Astrocyte of the cerebellum (primary cell): ENCODE data around the gene SPDYE2B.
"Not testable (repeated sequence)": the region's sequence is repeated elsewhere in the genome, so short reads cannot be mapped to it uniquely, and the experiment has no call there.

ENCODE experiments used
- DNase-seq: peaks from one replicate; pipeline ENCODE4 v3.0.0-alpha.2; 2011; ENCODE audit warnings: low read depth
- H3K4me3 ChIP-seq: 2 replicates; pipeline ENCODE4 v1.5.1; 2011; ENCODE audit warnings: mild to moderate bottlenecking, low read depth, low read length, moderate library complexity
- in situ Hi-C: cut with HindIII; loops from 2 replicates; pipeline ENCODE4 v1.10.0; 2017; ENCODE audit warnings: low sequenced_read_pairs

Gene SPDYE2B

DNA sequence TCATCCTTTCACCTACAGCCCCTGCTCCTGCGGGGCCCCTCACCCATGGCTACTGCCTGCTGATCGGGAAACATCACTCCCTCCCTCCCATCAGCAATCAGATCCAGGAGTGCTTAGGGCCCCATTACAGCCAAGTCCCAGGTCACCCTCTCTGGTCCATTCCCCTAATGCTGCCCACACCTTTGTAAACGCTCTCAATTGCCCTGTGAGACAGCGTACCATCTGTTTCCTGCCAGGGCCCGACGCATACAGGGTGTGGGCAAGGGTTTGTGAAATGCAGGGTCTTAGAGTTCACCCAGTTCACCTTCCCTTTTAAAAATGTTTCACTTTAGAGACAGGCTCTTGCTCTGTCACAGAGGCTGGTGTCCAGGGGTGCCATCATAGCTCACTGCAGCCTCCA lies 15.8 kb upstream of the SPDYE2B start:
- H3K4me3 ChIP-seq, DNase-seq, in situ Hi-C loops: not testable (repeated sequence)

DNA sequence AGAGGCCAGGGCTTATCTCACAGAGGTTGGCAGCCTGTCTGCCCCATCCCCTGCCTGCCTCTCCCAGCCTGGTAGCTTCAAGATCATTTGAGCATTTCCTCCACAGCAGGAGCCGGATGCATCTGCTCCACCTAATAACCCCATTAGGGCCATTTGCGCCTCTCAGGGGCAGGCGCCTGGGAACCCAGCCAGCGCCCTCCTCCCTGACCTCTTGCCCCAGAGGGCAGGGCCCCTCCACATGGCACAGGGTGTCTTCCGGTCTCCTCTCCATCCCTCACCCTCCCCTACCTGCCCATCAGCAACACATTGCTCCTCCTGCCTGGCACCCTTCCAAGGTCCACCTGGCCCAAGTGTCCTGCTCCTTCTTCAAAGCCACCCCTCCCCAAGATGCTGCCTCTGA lies 14.8 kb upstream of the SPDYE2B start:
- H3K4me3 ChIP-seq, in situ Hi-C loops: not testable (repeated sequence)

DNA sequence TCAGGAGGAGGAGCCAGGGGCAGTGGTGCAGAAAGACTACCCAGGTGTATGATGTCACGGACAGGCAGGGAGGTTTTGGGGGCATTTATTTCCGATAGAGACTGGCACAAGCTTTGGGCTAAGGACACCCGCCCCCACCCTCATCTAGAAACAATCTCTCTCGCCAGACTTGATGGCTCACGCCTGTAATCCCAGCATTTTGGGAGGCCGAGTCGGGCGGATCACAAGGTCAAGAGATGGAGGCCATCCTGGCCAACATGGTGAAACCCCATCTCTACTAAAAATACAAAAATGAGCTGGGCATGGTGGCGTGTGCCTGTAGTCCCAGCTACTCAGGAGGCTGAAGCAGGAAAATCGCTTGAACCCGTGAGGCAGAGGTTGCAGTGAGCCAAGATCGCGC lies 13.2 kb upstream of the SPDYE2B start:
- in situ Hi-C loops, DNase-seq, H3K4me3 ChIP-seq: not testable (repeated sequence)

More for the DNA sequence above, 14.8 kb upstream of the SPDYE2B start:
- not testable (repeated sequence) for DNase-seq

DNA sequence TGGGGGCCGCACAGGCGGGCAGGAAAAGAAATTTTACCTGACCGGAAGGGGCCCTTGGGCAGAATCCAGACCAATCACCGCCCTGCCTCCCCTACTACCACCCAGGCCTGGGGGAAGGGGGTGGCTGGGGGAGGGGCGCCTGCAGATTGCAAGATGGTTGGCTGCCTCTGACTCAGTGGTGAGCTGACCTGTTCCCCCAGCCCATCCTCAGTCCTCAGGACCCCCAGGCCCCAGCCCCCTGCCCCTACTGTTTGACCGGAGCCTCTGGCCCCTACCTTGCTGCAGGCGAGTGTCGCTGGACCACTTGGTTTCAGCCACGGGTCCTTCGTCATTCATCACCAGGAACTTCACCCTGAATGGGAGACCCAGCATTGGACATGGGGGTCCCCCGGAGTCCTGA lies 11.3 kb upstream of the SPDYE2B start:
- H3K4me3 ChIP-seq, DNase-seq, in situ Hi-C loops: not testable (repeated sequence)

DNA sequence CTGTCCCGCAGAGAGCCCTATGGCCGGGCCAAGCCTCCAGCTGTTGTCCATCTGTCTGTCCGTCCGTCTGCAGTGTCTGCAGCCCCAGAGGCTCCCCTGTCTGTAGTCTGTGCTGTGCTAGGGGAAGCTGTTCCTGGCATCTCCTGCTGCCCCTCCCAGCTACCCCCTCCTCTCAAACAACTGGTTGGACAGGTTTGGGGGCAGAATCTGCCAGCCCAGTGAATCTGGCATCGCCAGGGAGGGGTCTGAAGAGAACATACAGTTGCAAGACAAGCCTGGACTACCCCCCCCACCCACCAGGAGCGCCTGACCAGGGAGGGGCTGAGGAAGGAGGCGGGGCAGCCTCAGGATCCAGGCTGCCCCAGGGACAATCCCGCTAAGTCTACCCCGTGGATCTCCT lies 7.4 kb upstream of the SPDYE2B start, which contains the start of gene UPK3BL1:
UPK3BL1 (minus strand) TSS at position 101 of the 400 bp plus-strand sequence; CDS start at position 51, 50 bp downstream.
- H3K4me3 ChIP-seq, in situ Hi-C loops, DNase-seq: not testable (repeated sequence)

DNA sequence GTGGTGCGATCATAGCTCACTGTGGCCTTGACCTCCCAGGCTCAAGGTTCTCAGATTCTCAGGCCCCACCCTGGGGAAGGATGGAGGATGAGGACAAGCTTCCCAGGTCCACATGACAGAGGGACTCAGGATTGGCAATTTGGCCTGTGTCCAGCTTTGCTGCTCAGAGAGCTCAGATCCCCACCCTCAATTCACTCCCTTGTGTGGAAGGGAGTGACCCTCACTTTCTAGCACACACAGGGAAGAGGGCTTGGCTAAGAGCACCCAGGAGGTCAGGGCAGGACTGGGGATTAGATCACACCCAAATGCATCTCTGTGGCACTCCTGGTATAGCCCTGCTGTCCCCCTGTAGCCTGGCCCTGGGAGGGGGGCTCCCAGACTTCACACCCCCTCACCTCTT lies 6.7 kb upstream of the SPDYE2B start:
- DNase-seq, in situ Hi-C loops, H3K4me3 ChIP-seq: not testable (repeated sequence)

DNA sequence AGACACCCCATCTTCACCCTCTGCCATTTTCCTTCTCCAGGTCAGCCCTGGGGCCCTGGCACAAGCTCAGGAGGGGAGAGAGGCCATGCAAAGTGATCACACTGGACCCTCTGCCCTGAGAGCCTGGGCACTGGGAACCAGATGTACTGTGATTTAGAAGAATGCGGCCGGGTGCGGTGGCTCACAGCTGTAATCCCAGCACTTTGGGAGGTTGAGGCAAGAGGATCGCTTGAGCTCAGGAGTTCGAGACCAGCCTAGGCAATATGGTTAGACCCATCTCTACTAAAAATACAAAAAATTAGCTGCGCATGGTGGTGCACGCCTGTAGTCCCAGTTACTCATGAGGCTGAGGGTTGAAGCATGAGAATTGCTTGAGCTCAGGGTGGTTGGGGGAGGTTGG lies 2.3 kb upstream of the SPDYE2B start:
- in situ Hi-C loops, H3K4me3 ChIP-seq, DNase-seq: not testable (repeated sequence)

DNA sequence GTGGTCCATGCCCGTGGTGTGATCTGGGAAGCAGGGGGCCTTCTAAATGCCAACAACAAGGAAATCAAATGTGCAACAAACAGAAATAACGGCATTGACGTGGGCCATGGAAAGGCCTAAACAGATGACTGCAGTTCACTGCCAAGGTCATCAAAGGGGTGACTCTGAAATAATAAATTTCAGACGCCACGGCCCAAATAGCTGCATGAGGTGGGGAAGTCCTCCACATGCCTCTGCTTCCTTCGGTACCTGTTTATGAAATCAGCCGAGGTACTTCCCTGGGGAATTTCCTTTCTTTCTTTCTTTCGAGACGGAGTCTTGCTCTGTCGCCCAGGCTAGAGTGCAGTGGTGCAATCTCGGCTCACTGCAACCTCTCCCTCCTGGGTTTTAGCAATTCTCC lies 14.6 kb downstream of the SPDYE2B start:
- DNase-seq, in situ Hi-C loops: not testable (repeated sequence)

DNA sequence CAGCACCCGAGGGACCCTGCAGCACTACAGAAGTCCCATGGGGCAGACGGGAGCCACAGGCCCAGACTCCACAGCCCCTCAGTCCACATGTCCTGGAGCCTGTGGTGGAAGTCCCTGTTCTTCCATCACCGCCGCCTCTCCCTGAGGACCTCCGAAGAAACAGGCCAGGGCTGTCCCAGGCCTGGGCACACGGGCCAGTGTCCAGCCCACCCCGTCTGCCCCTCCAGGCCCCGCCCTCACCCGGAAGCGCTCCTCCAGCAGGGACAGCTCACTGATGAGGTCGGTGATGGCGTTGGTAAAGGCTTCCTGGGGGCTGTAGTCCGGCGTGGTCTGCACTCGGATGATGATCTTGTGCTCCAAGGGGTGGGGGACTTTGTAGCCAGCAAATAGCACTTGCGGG lies 16.7 kb downstream of the SPDYE2B start:
- in situ Hi-C loops, H3K4me3 ChIP-seq, DNase-seq: not testable (repeated sequence)

More for the DNA sequence above, 14.6 kb downstream of the SPDYE2B start:
- not testable (repeated sequence) for H3K4me3 ChIP-seq

DNA sequence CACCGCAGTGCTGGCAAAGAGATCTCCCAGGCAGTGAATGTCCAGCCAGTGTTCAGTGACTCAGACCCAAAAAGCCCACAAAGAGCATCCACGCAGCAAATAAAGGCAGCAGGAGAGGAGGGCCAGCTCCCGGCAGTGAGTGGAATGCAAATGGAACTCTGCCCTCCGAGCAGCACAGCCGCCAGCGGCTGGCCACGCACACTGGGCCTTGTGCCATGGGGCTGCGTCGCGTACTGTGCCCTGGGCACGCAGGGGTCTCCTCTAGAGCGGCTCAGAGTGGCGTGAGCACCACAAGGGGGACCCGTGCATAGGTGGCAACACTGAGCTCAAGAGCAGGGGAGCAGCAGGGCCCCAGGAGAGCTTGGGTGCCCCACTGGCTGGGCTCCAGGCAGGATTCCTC lies 17.4 kb downstream of the SPDYE2B start:
- H3K4me3 ChIP-seq, DNase-seq, in situ Hi-C loops: not testable (repeated sequence)

DNA sequence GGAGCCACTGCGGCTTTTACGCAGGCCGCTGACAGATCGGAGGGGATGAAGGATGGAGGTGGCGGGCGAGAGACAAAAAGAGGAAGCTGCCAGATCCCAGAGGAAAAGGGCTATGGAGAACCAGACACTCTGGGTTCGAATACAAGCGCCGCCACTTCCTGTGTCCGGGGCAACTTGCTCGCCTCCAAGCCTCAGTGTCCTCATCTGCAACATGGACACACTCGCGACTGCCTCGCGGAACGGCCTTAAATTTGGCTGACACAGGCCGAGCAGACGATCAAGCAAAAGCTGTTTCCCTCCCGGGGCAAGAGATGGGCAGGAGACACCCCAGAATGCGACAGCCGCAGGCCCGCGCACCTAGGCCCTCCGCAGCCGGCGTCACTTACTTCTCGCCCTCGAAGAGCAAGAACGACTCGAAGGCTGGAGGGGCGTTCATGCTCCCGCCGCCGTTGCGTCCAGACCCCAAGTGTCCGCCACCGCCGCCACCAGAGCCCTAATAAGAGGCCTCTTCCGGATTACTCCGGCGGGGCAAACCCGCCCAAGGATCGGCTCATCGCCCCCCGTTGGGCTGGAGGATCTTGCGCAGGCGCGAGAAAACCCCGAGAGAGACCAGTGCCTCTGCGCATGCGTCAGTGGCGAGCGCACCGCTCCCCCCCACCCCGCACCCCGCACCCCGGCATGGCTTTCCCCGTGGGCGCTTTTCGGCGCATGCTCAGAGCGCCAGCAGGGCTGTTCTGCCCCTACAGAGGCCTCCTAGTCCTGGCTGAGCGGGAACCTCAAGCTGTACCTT lies 21.2 kb downstream of the SPDYE2B start, which contains the start of gene POLR2J2:
POLR2J2 (minus strand) TSS at position 498 of the 790 bp plus-strand sequence; CDS start at position 436, 62 bp downstream.
- in situ Hi-C loops = not testable (repeated sequence)
- peak within 1 kb of the TSS; percentile 44 for H3K4me3 ChIP-seq
- DNase-seq = peak; percentile 15

DNA sequence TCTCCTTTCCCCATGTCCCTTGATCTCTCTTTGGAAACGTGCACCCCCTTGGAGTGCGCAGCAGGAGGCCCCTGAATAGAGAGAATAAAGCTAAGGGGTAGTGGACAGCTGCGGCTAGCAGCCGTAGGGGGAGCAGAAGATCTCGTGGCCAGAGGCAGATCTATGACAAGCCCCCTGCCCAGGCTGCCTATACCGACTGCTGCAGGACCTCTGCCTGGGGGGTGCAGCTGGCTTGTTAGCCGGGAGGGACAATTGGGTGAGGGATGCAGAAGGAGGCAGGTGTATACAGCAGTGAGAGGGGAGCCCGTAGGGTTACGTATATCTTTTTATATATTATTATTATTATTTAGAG lies 21.8 kb downstream of the SPDYE2B start:
- in situ Hi-C loops, H3K4me3 ChIP-seq, DNase-seq: not testable (repeated sequence)

DNA sequence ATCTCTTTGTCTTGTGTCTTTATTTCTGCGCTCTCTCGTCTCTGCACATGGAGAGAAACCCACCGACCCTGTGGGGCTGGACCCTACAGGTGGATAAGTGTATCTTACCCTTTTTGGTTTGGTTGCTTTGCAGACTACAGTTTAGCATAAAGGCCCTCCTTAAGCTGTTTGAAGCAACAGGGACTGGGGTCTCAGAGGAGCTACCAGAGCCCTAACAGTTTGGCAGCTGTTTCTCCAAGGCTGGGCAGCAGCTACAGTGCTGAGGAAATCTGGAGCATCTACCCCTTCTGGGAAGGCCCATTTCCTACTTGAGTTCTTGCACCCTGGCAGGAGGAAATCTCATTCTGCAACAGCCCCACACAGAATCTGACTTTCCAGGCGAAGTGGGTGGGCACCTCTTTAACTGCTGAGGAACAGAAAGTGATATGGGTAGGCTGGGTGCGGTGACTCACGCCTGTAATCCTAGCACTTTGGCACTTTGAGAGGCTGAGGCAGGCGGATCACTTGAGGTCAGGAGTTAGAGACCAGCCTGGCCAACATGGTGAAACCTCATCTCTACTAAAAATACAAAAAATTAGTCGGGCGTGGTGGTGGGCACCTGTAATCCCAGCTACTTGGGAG lies 23.4 kb downstream of the SPDYE2B start:
- DNase-seq, in situ Hi-C loops, H3K4me3 ChIP-seq: not testable (repeated sequence)

DNA sequence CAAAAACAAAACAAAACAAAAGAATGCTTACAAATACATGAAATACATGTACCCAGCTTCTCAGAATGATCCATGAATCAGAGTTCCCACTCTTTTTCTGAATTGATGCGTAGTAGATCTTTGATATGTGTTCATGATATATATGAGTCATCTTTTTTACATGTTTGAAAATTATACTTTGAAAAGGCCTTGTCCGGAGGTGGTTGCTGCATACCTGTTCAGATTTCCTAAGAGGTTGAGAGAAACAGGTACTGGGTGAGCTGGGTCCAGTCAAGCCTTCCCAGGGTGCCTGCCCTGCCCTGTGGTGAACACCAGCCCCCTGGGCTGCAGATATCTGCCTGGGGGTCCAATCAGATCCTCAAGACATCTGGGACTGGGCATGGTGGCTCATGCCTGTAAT lies 25.4 kb downstream of the SPDYE2B start:
- H3K4me3 ChIP-seq, in situ Hi-C loops, DNase-seq: not testable (repeated sequence)

DNA sequence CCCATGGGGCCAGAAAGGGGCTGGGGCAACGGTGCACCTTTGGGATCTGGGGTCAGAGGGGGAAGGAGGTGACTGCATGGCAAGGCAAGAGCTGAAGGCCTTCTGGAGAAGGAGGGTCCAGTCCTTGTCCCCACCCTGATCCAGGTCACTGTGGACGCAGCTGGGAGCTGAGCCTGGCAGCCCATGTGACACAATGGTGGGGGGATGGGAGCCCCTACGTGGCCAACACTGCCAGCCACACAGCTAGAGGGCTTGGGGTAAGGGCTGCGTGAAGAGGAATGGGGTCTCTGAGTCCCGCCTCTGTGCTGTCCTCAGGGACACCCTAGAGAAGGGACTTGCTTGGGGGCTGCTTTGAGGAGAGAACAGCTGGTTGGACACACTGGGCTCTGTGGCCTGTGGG lies 30.7 kb downstream of the SPDYE2B start:
- in situ Hi-C loops, H3K4me3 ChIP-seq, DNase-seq: not testable (repeated sequence)

DNA sequence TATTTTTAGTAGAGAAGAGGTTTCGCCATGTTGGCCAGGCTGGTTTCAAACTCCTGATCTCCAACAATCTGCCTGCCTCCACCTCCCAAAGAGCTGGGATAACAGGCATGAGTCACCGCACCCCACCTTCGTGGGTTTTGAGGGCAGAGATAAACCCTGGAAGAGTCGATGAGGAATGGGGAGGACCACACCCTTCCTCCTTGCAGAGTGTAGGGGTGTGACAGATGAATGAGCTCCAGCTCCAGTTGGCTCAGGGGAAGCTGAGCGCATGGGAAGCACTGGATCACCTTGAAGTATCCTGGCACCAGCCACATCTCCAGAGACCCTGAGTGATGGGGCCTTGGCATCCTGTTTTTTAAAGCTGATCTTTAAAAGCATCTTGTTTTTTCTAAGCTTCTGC lies 32.4 kb downstream of the SPDYE2B start:
- in situ Hi-C loops, H3K4me3 ChIP-seq, DNase-seq: not testable (repeated sequence)

DNA sequence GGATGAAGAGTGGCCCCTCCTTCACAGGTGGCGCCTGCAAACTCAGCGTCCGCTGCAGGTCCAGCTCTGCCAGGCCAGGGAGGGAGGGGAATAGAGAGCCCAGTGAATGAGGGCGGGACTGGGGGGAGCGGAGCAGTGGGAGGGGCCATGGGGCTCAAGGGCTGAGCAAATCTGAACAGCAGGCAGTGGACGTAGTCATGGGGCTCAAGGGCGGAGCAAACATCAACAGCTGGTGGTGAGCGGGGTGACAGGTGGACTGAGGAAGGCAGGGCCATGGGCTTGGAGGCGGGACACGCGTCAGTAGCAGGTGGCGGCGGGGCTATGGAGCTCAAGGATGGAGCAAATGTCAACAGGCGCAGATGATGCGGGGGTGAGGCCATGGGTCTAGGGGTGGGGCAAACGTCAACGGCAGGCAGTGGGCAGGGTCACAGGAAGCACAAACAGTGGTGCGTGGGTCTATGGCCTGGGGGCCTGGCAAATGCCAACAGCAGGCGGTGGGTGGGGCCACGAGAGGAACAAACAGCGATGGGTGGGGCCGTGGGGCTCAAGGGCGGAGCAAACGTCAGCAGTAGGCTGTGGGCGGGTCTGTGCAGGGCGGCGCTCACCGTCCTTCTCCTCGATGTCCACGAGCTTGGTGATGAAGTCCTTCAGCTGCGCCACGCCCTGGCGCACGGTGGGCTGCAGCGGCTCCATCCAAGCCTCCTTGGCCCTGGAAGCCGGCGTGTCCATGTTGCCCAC lies 38.3 kb downstream of the SPDYE2B start:
- in situ Hi-C loops, H3K4me3 ChIP-seq, DNase-seq: not testable (repeated sequence)
